ENCODE data around the gene PPM1H. TPM values are rescaled to one million over a fixed set of nuclear protein-coding genes. Genes with fewer than 3 reads are reported as not detected.

Gene PPM1H
- total RNA-seq, 5 donors from 2014 or later (not counting 1 experiment from before 2014, with no cell fraction given) = 0.18 to 0.82 (median 0.42) TPM

DNA sequence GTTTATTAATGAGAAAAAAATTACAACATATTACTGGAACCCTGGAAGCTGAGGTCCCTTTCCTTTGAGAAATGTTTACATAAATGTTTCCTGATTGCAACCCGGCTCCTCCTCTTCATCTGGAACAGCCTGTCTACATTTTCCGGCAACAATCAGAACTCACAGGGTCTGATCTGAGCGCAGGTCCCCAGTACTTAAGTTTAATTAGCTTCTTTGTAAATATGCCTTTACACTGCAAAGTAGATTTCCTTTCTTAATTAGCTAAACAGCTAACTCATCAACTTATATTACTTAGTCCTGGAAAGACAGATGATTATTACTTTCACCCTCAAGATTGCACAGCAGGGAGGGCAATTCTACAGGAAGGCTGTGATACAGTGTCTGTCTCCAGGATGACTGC lies 255.3 kb downstream of the PPM1H start:
- POLR2A ChIA-PET = no interaction called here
- H3K27ac Mint-ChIP-seq = no peak overlapping the region

DNA sequence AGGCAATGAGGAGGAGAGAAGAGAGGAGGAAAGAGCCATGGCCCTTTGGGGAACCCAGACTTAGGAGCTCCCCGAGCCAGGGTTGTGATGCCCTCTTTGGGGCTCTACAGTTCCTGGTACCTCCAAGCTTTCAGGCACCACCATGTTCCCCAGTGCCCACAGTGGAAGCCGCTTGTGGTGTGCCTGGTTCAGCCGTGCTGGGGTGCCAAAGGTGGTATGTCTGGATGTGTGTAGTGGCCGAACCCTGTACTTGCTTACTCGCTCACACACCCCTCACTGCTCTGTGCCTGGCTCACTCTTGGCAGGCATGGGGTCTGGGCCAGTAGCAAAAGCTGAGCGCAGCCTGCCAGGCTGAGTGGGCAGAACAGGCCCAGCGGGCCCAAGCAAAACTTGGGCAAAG lies 257.6 kb downstream of the PPM1H start:
- H3K27me3 ChIP-seq (replicated peaks in 1 of 2; ENCODE audit: control insufficient read depth in 2 of 2, extremely low read depth in 1 of 2, insufficient read depth in 2 of 2, low read length in 1 of 2) = peaks cover 0 to 15% of the 10 kb centered on the region in 2 experiments
- H3K4me3 Mint-ChIP-seq = no peak overlapping the region
- ChIA-PET CTCF (no interaction called here), POLR2A (no interaction called here)
- no peak overlapping the region for H3K4me3 ChIP-seq (ENCODE audit: control insufficient read depth in 1 of 2, extremely low read depth in 1 of 2, low read length in 1 of 2)
- no peaks in the 10 kb centered on the region for H3K36me3 ChIP-seq (ENCODE audit: control insufficient read depth in 2 of 2, extremely low read depth in 1 of 2, insufficient read depth in 1 of 2, low read length in 1 of 2)
- H3K9me3 ChIP-seq = no peaks in the 10 kb centered on the region
- no peaks in the 10 kb centered on the region for H3K4me1 Mint-ChIP-seq
- H3K4me1 ChIP-seq (ENCODE audit: control insufficient read depth in 1 of 2, extremely low read depth in 1 of 2, insufficient read depth in 2 of 2, low read length in 2 of 2) = no peaks in the 10 kb centered on the region
- H3K9me3 Mint-ChIP-seq = no peaks in the 10 kb centered on the region
- H3K27me3 Mint-ChIP-seq = peaks cover 6 to 17% of the 10 kb centered on the region in 2 donors
- H3K27ac ChIP-seq (ENCODE audit: low read length) = no peak overlapping the region
- DNase-seq = no peak
- no peaks in the 10 kb centered on the region for H3K36me3 Mint-ChIP-seq
- WGBS (ENCODE audit: insufficient coverage) = 89% methylated on average over 6 of the region's 7 CpGs
- no peak overlapping the region for H3K27ac Mint-ChIP-seq
- ATAC-seq (replicated peaks in 1 of 4) = no peak

More for the DNA sequence above, 255.3 kb downstream of the PPM1H start:
- Mint-ChIP-seq H3K27me3 (peaks cover 6 to 17% of the 10 kb centered on the region in 2 donors), H3K36me3 (no peaks in the 10 kb centered on the region), H3K4me3 (no peak overlapping the region), H3K4me1 (no peaks in the 10 kb centered on the region), H3K9me3 (no peaks in the 10 kb centered on the region)
- no peaks in the 10 kb centered on the region for H3K4me1 ChIP-seq (ENCODE audit: control insufficient read depth in 1 of 2, extremely low read depth in 1 of 2, insufficient read depth in 2 of 2, low read length in 2 of 2)
- no peak overlapping the region for H3K27ac ChIP-seq (ENCODE audit: low read length)
- no peak overlapping the region for H3K4me3 ChIP-seq (ENCODE audit: control insufficient read depth in 1 of 2, extremely low read depth in 1 of 2, low read length in 1 of 2)
- 86% methylated on average over 2 of the region's 3 CpGs for WGBS (ENCODE audit: insufficient coverage)
- ATAC-seq (replicated peaks in 1 of 4) = no peak
- no peaks in the 10 kb centered on the region for H3K36me3 ChIP-seq (ENCODE audit: control insufficient read depth in 2 of 2, extremely low read depth in 1 of 2, insufficient read depth in 1 of 2, low read length in 1 of 2)
- CTCF ChIA-PET = interaction anchor here in 1 of 2 donors (0.6 kb wide), 1 partner anchor 1563 kb away, joined by 3 read pairs; no protein-coding TSS in a partner anchor
- peaks cover 0 to 15% of the 10 kb centered on the region in 2 experiments for H3K27me3 ChIP-seq (replicated peaks in 1 of 2; ENCODE audit: control insufficient read depth in 2 of 2, extremely low read depth in 1 of 2, insufficient read depth in 2 of 2, low read length in 1 of 2)
- no peak for DNase-seq
- no peaks in the 10 kb centered on the region for H3K9me3 ChIP-seq

DNA sequence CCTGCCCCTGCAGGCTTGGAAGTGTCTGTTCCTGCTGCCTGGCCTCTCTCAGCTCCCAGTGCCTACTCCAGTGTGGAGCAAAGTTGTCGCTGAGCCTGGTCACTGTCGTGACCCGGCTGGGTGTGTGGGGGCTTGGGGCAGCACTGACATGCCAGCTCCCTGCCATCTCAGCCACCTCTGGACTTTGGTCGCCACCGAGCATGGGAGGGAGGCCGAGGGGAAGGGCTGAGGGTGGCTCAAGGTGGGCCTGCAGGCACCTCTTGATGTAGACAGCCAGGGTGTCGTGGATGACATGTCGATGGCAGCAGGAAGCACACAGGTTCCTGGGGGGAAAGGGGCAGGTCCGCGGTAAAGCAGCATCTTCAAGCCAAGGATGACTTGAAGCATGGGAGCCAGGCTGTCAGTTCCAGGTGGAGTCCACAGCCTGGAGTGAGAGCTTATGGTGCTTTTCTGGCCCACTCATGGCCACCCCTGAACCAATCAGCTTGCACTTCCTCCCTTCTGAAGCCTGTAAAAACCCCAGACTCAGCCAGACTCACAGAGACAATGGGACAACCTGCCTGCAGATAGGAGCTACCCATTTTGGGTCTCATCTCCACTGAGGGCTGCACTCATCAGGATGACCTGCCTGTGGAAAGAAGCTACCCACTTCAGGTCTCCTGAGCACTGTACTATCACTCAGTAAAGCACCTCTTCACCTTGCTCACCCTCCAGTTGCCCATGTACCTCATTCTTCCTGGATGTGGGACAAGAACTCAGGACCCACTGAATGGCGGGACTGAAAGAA lies 258.2 kb downstream of the PPM1H start:
- Histone ChIP-seq H3K4me1 (ENCODE audit: control insufficient read depth in 1 of 2, extremely low read depth in 1 of 2, insufficient read depth in 2 of 2, low read length in 2 of 2) (no peaks in the 10 kb centered on the region), H3K36me3 (ENCODE audit: control insufficient read depth in 2 of 2, extremely low read depth in 1 of 2, insufficient read depth in 1 of 2, low read length in 1 of 2) (no peaks in the 10 kb centered on the region), H3K27me3 (replicated peaks in 1 of 2; ENCODE audit: control insufficient read depth in 2 of 2, extremely low read depth in 1 of 2, insufficient read depth in 2 of 2, low read length in 1 of 2) (peaks cover 0 to 15% of the 10 kb centered on the region in 2 experiments), H3K27ac (ENCODE audit: low read length) (no peak overlapping the region), H3K9me3 (no peaks in the 10 kb centered on the region), H3K4me3 (ENCODE audit: control insufficient read depth in 1 of 2, extremely low read depth in 1 of 2, low read length in 1 of 2) (no peak overlapping the region)
- H3K36me3 Mint-ChIP-seq = no peaks in the 10 kb centered on the region
- no peak for ATAC-seq (replicated peaks in 1 of 4)
- H3K9me3 Mint-ChIP-seq = no peaks in the 10 kb centered on the region
- no peaks in the 10 kb centered on the region for H3K4me1 Mint-ChIP-seq
- 83% methylated on average over 8 of the region's 11 CpGs for WGBS (ENCODE audit: insufficient coverage)
- no peak overlapping the region for H3K4me3 Mint-ChIP-seq
- no peak overlapping the region for H3K27ac Mint-ChIP-seq
- DNase-seq = no peak
- peaks cover 6 to 17% of the 10 kb centered on the region in 2 donors for H3K27me3 Mint-ChIP-seq
- ChIA-PET CTCF (no interaction called here), POLR2A (no interaction called here)

GRCh38 chr12:62673028-62673815 lies 261.7 kb downstream of the PPM1H start:
- POLR2A ChIA-PET = interaction anchor here in 1 of 2 donors (0.7 kb wide), 1 partner anchor 77 kb away, joined by 3 read pairs; no protein-coding TSS in a partner anchor

DNA sequence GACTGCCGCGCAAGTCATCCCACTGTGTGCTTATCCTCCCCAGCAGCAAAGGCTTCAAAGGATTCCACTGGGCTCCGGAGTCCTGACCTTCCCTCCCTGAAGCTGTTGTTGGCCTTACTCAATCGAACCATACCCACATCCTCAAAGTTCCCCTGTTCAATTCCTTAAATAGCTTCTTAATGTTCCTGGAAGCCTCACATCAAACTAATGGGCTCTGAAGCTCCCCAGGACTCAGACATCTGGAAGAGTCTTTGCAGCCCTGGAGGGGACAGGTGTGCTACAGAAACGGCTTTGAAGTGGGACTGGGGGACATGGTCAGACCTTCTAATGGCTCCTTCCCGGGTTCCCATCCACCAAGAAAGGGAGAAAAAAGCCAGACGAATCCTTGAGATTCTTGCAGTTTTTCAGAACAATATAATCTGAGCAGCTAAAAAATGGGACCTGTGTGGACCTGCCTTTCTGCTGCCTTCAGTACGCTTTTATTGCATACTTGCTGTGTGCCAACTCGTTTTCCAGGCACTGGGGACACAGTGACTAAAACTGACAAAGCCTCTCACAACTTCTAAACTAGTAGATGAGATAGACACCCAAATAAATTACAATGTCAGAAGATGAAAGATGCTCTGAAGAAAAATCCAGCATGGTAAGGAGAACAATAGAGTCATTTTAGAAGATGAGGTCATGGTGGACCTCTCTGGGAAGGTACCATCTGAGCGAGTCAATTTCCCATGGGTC lies 263.8 kb downstream of the PPM1H start:
- Mint-ChIP-seq H3K36me3 (no peaks in the 10 kb centered on the region), H3K4me1 (no peaks in the 10 kb centered on the region), H3K27ac (no peak overlapping the region), H3K4me3 (no peak overlapping the region), H3K9me3 (no peaks in the 10 kb centered on the region), H3K27me3 (no peaks in the 10 kb centered on the region)
- ChIA-PET CTCF (no interaction called here), POLR2A (no interaction called here)
- Histone ChIP-seq H3K27me3 (replicated peaks in 1 of 2; ENCODE audit: control insufficient read depth in 2 of 2, extremely low read depth in 1 of 2, insufficient read depth in 2 of 2, low read length in 1 of 2) (peaks cover 0 to 2% of the 10 kb centered on the region in 2 experiments), H3K4me3 (ENCODE audit: control insufficient read depth in 1 of 2, extremely low read depth in 1 of 2, low read length in 1 of 2) (no peak overlapping the region), H3K9me3 (no peaks in the 10 kb centered on the region), H3K36me3 (ENCODE audit: control insufficient read depth in 2 of 2, extremely low read depth in 1 of 2, insufficient read depth in 1 of 2, low read length in 1 of 2) (no peaks in the 10 kb centered on the region), H3K27ac (ENCODE audit: low read length) (no peak overlapping the region), H3K4me1 (ENCODE audit: control insufficient read depth in 1 of 2, extremely low read depth in 1 of 2, insufficient read depth in 2 of 2, low read length in 2 of 2) (no peaks in the 10 kb centered on the region)
- ATAC-seq (replicated peaks in 1 of 4) (no peak), DNase-seq (no peak)
- WGBS (ENCODE audit: insufficient coverage) = 87% methylated on average over 6 of the region's 10 CpGs

More at GRCh38 chr12:62673028-62673815, 261.7 kb downstream of the PPM1H start:
- CTCF ChIA-PET = interaction anchor here in 1 of 2 donors (0.6 kb wide), 1 partner anchor 35 kb away, joined by 3 read pairs; no protein-coding TSS in a partner anchor
- Mint-ChIP-seq H3K4me3 (no peak overlapping the region), H3K27me3 (no peaks in the 10 kb centered on the region), H3K9me3 (no peaks in the 10 kb centered on the region), H3K4me1 (no peaks in the 10 kb centered on the region), H3K36me3 (no peaks in the 10 kb centered on the region), H3K27ac (no peak overlapping the region)
- H3K27me3 ChIP-seq (replicated peaks in 1 of 2; ENCODE audit: control insufficient read depth in 2 of 2, extremely low read depth in 1 of 2, insufficient read depth in 2 of 2, low read length in 1 of 2) = peaks cover 0 to 14% of the 10 kb centered on the region in 2 experiments
- H3K9me3 ChIP-seq = no peaks in the 10 kb centered on the region
- H3K4me3 ChIP-seq (ENCODE audit: control insufficient read depth in 1 of 2, extremely low read depth in 1 of 2, low read length in 1 of 2) = no peak overlapping the region
- no peaks in the 10 kb centered on the region for H3K4me1 ChIP-seq (ENCODE audit: control insufficient read depth in 1 of 2, extremely low read depth in 1 of 2, insufficient read depth in 2 of 2, low read length in 2 of 2)
- ATAC-seq (replicated peaks in 1 of 4) (no peak), DNase-seq (no peak)
- WGBS (ENCODE audit: insufficient coverage) = 100% methylated on average over 2 of the region's 6 CpGs
- no peaks in the 10 kb centered on the region for H3K36me3 ChIP-seq (ENCODE audit: control insufficient read depth in 2 of 2, extremely low read depth in 1 of 2, insufficient read depth in 1 of 2, low read length in 1 of 2)
- H3K27ac ChIP-seq (ENCODE audit: low read length) = no peak overlapping the region

GRCh38 chr12:62668782-62669181 lies 266.2 kb downstream of the PPM1H start:
- no peaks in the 10 kb centered on the region for H3K9me3 ChIP-seq
- Mint-ChIP-seq H3K27me3 (no peaks in the 10 kb centered on the region), H3K27ac (no peak overlapping the region), H3K4me1 (no peaks in the 10 kb centered on the region), H3K4me3 (no peak overlapping the region), H3K9me3 (no peaks in the 10 kb centered on the region), H3K36me3 (no peaks in the 10 kb centered on the region)
- H3K4me3 ChIP-seq (ENCODE audit: control insufficient read depth in 1 of 2, extremely low read depth in 1 of 2, low read length in 1 of 2) = no peak overlapping the region
- no peaks in the 10 kb centered on the region for H3K36me3 ChIP-seq (ENCODE audit: control insufficient read depth in 2 of 2, extremely low read depth in 1 of 2, insufficient read depth in 1 of 2, low read length in 1 of 2)
- CTCF ChIA-PET = no interaction called here
- no peak for DNase-seq
- WGBS (ENCODE audit: insufficient coverage) = 100% methylated on average over 3 of the region's 3 CpGs
- H3K27me3 ChIP-seq (replicated peaks in 1 of 2; ENCODE audit: control insufficient read depth in 2 of 2, extremely low read depth in 1 of 2, insufficient read depth in 2 of 2, low read length in 1 of 2) = peaks cover 0 to 2% of the 10 kb centered on the region in 2 experiments
- ATAC-seq (replicated peaks in 1 of 4) = no peak
- POLR2A ChIA-PET = no interaction called here
- H3K4me1 ChIP-seq (ENCODE audit: control insufficient read depth in 1 of 2, extremely low read depth in 1 of 2, insufficient read depth in 2 of 2, low read length in 2 of 2) = no peaks in the 10 kb centered on the region
- H3K27ac ChIP-seq (ENCODE audit: low read length) = no peak overlapping the region
